Fibroblast of skin of left quadriceps (primary cell): ENCODE data around the gene NCEH1.

Source experiments
- DNase-seq, 2 experiments: peaks; one replicate each; pipeline ENCODE4 v3.0.0-alpha.2; 2013; ENCODE audit warnings: low read depth in 2 of 2

Gene NCEH1

GRCh38 chr3:172646439-172647015 is 64.3 kb downstream of the NCEH1 start:
- no peak for DNase-seq

GRCh38 chr3:172644258-172644657 is 66.6 kb downstream of the NCEH1 start:
- no peak for DNase-seq

DNA sequence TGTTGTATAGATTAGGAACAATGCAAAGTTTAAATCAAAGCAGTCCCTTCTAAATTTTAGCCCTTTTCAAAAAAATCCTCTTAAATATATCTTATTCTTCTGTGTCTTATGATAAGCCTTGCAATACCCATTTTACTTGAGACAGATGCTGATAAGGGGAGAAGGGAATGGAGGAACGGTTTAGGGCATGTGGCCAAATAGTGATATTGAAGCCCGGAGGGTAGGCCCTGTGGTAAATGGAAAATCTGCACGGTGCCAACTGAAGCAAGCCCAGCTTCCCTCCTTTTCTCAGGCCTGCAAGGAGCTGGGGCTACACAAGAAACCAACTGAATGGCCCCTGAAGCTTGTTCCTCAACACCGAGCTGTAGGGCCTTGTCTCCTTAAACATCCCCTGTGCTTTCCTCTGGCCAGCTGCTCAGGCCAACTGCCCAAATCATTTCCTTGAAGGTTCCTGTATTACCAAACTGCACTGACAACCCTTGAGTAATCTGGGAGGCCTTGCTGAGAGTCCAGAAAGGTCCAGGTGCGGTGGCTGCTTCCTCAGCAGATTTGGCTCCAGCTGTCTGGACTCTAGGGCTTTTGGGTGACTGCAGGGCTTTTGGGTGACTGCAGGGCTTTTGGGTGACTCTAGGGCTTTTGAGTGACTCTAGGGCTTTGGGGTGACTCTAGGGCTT is 67.2 kb downstream of the NCEH1 start:
- DNase-seq = no peak

- DNase-seq = no peak
Measured at GRCh38 chr3:172641291-172641690, 69.6 kb downstream of the NCEH1 start.

DNA sequence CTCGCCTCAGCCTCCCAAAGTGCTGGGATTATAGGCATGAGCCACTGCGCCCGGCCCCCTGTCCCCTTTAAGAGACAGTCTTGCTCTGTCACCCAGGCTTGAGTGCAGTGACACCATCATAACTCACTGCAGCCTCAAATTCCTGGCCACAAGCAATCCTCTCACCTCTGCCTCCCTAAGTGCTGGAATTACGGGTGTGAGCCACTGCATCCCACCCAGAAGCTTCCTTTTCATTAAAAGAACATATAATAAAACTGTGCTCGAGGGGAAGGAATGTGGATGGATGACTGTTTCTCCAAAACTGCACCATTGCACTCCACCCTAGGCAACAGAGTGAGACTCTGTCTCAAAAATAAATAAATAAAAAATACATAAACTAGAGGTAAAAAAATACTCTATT is 70.1 kb downstream of the NCEH1 start:
- no peak for DNase-seq

DNA sequence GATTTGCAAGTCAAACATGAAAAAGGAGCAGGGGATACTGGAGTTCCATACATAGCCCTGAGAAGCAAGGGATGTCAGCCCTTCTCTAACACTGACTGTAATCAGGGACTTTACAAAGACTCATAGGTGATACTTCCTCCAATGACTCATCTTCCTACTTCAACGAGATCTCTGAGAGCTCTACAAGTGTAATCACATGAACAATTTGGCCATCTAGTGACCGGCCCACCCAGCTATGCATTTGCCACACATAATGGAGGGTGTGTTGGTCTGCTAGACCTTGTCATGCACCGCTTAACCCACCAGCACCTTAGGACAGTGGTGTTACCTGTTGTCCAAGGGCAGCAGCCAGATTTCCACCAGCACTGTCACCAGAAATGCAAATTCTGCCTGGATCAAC is 75.3 kb downstream of the NCEH1 start:
- no peak for DNase-seq

DNA sequence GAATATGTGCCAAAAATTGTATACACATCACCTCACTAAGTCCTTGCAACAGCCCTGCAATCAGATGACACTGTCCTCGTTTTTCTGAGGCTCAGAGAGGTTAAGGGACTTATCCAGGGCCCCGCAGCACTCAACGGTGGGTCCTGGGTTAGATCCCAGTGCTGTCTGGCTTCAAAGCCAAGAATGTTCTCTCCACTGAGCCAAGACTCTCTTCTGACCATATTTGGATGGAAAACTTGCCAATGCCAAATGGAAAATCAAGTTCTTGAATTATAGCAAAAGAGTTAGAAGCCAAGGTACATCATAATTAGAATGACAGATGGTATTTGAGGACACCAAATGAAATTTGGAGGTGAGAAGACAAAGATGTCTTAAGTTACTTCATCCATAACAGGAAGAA is 75.9 kb downstream of the NCEH1 start:
- no peak for DNase-seq

DNA sequence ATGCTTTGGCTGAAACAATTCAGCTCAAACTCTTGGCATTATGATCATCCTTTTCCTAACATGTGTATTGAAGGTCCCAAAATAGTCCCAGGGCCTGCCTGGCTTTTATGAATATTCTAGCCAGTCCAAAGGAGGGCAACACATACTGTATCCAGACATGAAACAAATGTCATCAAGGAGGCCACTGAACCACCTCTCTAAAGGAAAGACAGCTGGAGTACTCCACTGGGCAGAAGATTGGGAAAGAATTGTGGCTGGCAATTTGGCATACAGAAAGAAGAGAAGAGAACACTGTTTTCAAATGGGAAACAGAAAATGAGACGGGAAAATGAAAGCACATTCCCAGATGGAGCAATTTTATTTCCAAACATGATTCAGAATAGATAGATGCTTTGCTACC is 80.6 kb downstream of the NCEH1 start:
- DNase-seq = no peak

- no peak for DNase-seq
Measured at GRCh38 chr3:172629470-172629869, 81.4 kb downstream of the NCEH1 start.

DNA sequence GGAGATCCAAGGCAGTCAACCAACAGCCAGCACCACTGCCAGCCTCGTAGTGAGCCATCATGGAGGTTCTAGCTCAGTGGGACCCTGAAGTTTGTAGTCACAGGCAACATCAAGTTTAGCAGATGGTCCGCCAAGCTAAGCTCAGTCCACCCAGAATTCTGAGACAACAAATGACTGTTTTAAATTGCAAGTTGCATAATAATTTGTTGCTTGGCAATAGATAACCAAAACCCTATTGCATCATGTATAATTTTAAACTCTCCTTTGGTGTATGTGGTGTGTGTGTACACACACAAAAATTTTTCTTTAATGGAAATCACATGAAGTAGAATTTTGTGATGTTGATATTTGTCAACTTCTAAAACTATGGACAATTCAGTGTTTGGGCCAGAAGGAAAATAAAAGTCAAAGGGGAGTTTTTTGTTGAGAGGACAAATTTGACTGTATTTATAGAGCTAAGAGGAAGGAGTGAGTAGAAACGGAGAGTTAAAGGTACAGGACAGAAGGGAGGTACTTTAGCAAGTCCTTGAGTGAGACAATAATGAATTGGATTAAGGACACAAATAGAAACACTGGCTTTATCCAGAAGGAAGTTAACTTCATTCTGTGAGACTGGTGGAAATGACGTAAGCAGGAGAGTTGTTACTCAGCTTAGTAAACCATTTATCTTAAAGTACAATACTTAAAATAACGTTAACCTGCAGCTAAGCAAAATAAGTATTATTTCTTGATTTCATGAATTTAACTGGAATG is 83.6 kb downstream of the NCEH1 start:
- peak in 1 of 2 experiments; percentile 27 for DNase-seq

DNA sequence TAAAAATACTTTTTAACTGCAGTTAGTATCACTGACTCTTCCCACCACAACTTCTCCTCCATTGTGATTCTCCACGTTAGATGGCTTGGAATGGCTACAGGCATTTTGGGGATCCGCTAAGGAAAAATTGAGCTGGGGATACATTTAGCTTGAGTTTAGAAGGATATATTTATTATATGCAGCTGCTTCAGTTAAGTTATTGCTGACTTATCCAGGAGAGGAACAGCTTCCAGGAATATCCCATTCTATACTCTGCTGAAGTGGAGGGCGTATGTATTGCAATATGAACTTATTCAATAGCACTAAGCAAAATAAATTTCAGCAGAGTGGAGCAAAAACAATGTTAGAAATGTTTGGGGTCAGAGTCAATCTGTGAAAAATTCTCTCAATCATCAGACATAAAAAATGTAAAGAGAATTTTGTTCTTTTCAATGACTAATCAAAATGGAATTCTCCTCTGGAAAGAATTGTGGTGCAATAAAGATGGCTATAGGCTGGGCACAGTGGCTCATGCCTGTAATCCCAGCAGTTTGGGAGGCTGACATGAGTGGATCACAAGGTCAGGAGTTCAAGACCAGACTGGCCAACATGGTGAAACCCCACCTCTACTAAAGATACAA is 84.7 kb downstream of the NCEH1 start:
- DNase-seq = peak; percentile 77 to 80

DNA sequence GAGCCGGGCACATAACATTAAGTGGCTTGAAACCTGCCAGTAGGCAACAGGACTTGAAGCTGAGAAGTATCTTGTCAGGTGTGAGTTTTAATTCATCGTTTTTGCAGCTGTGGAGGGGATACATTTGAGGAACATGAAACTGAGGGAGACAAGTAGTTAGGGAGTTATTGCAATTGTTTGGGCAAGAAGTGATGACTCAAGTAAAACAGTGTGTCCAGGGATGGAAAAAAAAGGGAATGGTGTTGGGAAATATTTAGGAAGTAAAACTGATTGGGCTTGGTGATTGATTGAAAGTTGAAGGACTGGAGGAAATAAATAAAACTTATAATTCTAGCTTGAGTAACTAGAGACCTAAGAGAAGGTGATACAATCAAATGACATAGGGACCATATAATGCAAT is 85.5 kb downstream of the NCEH1 start:
- DNase-seq = peak in 1 of 2 experiments; percentile 22

- no peak for DNase-seq
Measured at GRCh38 chr3:172624999-172625398, 85.9 kb downstream of the NCEH1 start.

DNA sequence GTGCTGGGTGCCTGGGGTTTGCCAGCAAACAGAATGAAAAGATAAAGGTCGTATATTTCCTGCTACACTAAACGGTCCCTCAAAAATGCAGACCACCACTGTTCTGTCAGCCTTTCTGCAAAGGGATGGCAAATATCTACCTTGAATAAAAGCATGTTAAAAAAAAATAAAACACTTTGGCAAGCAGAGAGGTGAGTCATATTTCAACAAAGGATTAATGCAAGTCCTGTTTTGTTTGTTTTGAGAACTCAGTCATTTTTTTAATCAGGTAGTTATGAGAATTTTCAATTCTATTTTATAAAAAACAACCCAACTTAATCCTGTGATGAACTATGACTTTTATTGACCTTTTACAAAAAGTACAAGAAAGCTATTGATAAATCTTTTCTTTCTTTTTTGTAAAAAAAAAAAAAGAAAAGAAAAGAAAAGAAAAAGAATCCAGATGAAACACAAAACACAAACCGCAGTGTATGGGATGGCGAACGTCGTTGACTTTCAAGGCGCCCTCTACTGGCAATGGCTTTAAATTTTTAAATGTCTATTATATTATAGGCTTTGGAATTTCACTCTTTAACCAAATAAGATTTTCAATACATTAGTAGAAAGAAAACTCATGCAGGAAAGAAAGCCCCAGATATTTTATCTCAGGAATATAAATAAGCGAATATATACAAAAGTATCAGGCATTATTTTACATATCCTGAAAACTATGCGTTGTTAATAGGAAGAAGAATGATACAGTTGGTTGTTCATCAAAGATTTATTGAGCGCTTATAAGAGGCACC is 87.8 kb downstream of the NCEH1 start:
- DNase-seq = peak in 1 of 2 experiments; percentile 14

DNA sequence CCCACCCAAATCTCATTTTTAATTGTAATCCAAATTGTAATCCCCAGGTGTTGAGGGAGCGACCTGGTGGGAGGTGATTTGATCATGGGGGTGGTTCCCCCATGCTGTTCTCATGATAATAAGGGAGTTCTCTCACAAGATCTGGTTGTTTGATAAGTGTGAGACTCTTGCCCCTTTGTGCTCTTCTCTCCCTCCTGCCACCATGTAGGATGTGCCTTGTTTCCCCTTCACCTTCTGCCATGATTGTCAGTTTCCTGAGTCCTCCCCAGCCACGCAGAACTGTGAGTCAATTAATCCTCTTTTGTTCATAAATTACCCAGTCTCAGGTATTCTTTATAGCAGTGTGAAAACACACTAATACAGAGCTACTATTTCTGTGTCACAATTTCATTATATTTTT is 88.7 kb downstream of the NCEH1 start:
- DNase-seq = no peak

DNA sequence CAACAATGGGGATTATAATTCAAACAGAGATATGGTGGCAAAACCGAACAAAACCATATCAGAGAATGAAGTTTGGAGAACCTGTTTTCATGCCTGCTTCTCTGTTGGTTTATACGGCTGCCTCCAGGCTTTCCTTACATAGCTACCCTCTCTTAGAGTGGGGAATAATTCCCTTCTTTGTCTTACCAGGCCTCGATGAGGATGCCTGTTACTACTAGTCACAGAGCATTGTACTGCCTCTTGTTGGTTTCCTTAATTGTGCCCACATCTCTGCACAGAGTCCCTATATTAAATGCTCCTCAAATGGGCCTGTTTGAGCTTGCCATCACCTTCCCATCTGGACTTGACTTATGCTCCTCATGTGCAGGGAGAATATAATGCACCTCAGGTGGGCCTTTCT is 92.9 kb downstream of the NCEH1 start:
- no peak for DNase-seq

DNA sequence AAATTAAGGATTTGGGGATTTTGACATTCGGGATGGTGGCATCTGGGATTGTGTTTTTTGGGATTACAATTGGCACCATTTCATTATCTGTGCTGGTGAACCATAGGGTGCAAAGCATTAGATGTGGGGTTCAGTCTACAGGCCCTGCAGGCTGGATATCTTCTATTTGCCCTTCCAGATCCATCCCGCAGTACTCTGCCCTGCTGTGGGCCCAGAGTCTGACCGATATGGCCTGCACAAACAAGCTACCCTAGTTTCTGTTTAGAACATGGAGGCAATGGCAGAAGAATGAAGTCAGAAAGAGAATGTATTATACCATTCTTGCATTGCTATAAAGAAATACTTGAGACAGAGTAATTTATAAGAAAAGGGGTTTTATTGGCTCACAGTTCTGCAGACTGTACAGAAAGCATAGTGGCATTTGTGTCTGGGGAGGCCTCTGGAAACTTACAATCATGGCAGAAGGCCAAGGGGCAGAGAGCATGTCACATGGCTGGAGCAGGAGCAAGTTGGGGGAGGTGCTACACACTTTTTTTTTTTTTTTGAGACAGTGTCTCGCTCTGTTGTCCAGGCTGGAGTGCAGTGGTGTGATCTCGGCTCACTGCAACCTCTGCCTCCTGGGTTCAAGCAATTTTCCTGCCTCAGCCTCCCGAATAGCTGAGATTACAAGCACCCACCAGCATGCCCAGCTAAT is 93.7 kb downstream of the NCEH1 start:
- DNase-seq = no peak

DNA sequence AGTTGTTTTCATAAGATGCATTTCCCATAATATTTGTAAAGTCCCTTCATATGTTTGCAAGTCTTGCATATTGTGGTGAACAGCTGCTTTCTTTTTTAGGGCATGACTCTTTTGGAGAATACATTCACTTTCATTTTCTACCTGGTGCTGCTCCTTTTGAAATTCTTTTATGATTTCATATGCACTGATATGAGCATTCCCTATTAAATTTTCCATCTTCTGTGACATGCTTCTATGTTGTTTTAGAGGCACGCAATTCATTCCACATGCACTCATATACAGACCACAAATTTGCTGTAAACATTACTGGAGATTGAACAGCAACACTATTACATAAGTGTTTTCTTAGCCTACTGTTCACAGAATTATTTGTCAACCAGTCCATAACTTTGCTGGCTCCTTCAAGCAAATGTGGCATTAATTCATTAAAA is 94.8 kb downstream of the NCEH1 start:
- DNase-seq = no peak

GRCh38 chr3:172615296-172615695 is 95.6 kb downstream of the NCEH1 start:
- DNase-seq = no peak

DNA sequence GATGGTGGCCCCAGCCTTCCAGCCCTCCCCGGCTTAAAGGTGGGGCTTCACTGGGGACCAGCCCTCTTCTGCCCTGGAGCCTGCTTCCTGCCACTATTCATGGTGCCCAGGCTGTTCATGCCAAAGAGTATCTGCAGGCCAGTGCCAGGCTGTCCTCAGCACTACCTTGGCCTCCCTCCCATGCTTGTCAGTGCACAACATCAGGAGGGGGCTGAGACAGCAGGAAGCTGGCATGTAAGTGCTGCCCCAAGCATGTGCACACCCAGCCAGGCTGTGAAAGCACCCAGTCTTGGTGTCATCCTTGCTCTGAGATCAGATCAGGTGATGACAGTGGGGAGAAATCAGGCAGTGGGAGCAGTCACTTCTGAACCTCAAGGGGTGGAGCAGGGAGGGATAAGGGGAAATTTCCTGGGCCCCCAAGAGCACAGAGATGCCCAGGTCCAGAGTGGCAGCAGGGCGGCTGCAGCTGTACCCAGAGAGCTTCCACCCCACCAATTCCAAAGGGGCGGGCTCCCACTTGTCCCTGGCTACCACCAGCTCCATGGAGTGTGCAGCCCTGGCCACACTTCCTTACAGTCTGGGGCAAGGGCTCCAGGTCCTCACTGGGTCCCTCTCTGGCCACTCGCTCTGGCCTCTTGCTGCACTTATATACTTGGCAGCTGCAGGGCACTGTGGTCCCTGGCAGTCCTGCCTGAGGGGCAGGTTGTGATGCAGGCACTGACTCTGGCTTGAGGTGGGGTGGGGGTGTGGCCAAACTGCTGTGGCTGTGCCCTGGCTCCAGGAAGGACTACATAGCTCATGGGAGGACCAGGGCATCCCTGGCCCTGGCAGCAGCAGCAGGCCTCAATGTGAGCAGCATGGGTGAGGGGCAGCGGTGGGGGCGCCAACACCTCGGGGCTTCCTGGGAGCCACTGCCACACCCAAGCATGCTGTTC is 96.3 kb downstream of the NCEH1 start:
- no peak for DNase-seq
